UCSD-AML1 (cell line): Measurements from ENCODE around the gene ITPR3.

Experiments
- DNase-seq: peaks from one replicate; lab custom pipeline; 2025; ENCODE audit not compliant: unreplicated experiment; lab: John Stamatoyannopoulos, UW

ITPR3 gene

DNA sequence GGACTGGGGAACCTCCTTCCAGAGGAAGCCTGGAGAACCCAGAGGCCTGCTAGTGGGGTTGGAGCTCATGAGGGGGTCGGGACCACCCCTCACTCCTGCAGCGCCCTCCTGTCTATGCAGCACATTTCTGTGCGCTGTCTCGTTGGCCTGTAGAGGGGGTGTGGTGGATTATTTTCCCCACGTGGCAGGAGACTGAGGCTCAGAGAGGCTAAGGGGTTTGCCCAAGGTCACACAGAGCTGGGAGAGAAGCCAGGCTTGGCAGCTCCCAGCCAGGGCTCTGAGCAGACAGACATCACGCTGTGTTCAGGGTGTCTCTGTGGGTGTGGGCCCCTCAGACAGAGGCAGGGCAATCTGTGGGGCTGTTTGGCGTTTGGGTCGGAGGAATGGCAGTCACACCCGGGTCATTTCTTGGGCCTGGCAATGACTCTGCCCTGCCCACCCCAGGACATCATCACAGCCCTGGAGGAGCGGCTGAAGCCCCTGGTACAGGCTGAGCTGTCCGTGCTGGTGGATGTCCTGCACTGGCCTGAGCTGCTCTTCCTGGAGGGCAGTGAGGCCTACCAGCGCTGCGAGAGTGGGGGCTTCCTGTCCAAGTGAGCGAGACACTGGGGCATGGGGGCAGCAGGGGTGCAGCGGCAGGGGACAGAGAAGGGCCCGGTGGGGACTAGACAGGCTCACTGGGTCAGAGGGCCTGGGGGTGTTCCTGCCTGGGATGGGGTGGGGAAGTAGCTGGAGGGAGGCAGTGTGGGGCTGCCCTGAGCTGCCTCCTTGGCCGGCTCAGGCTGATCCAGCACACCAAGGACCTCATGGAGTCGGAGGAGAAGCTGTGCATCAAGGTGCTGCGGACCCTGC lies 62.7 kb downstream of the ITPR3 start:
- DNase-seq, result no peak

DNA sequence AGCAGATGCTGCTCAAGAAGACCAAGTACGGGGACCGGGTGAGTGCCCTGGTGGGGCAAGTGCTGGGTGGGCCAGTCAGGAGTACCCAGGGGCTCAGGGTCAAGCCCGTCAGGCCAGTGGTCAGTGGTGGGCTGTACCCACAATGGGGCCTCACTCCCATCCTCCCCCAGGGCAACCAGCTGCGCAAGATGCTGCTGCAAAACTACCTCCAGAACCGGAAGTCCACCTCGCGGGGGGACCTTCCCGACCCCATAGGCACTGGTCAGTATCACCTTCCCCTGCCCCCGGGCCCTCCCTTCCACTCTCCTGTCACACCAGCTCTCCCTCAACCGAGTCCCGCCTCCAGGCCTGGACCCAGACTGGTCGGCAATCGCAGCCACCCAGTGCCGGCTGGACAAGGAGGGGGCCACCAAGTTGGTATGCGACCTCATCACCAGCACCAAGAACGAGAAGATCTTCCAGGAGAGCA lies 63.3 kb downstream of the ITPR3 start:
- DNase-seq, result no peak

DNA sequence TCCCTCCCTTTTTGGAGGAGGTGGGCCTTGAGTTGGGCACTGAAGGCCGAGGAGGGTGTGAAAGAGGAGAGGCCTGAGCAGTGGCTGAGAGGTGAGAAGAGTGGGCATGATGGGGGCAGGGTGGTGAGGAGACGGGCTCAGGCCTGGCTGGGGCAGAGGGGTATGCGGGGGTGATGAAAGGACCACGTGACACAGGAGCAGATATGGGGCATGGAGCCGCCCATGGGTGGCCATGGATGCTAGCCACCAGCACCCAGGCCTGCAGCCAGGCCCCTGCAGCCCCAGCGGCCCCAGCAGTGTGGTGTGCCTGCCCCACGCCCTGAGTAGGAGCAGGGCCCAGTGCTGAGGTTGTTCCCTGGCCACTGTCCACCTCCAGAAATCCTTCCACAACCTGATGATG lies 63.9 kb downstream of the ITPR3 start:
- DNase-seq, result no peak

DNA sequence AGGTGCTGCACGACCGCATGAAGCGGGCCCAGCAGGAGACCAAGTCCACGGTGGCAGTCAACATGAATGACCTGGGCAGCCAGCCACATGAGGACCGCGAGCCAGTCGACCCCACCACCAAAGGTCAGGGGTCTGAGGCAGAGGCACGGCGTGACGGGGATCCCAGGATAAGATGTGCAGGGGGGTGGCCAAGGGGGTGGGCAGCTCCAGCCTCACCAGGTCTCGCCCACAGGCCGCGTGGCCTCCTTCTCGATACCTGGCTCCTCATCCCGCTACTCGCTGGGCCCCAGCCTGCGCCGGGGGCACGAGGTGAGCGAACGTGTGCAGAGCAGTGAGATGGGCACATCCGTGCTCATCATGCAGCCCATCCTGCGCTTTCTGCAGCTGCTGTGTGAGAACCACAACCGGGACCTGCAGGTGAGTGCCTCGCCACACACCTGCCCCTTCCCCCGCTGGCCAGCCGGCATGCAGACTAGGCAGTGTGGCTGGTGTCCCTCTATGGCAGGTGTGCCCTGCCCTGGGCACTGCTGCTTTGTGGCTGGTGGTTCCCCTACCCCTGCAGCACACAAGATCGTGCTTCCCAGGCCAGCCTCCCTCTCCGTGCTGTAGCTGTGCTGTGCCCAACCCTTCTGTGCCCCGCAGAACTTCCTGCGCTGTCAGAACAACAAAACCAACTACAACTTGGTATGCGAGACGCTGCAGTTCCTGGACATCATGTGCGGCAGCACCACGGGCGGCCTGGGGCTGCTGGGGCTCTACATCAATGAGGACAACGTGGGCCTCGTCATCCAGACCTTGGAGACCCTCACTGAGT lies 64.5 kb downstream of the ITPR3 start:
- no peak for DNase-seq

DNA sequence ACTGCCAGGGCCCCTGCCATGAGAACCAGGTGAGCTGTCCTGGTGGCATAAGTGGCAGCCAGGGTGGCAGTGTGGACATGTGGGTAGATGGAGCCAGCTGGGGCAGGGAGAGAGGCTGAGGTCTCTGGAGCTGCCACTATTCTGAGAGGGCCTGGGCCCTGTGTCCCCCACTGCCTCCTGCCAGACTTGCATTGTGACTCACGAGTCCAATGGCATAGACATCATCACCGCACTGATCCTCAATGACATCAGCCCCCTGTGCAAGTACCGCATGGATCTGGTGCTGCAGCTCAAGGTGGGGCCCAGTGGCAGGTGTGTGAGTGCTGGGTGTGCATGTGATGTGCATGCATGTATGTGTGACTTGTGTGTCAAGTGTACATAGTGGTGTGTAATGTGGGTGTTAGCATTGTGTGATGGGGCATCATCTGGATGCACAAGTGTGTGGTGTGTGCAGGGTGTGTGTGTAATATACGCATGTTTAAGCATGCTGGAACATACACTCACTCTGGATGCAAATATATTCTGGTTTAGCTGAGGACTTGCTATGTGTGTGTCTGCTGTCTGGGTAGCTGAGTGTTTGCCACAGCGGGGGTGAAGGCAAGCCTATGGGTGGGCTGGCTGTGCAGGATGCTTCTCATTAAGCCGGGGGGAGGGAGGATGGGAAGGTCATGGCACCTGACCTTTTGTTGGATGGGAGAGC lies 65.3 kb downstream of the ITPR3 start:
- DNase-seq, result no peak

DNA sequence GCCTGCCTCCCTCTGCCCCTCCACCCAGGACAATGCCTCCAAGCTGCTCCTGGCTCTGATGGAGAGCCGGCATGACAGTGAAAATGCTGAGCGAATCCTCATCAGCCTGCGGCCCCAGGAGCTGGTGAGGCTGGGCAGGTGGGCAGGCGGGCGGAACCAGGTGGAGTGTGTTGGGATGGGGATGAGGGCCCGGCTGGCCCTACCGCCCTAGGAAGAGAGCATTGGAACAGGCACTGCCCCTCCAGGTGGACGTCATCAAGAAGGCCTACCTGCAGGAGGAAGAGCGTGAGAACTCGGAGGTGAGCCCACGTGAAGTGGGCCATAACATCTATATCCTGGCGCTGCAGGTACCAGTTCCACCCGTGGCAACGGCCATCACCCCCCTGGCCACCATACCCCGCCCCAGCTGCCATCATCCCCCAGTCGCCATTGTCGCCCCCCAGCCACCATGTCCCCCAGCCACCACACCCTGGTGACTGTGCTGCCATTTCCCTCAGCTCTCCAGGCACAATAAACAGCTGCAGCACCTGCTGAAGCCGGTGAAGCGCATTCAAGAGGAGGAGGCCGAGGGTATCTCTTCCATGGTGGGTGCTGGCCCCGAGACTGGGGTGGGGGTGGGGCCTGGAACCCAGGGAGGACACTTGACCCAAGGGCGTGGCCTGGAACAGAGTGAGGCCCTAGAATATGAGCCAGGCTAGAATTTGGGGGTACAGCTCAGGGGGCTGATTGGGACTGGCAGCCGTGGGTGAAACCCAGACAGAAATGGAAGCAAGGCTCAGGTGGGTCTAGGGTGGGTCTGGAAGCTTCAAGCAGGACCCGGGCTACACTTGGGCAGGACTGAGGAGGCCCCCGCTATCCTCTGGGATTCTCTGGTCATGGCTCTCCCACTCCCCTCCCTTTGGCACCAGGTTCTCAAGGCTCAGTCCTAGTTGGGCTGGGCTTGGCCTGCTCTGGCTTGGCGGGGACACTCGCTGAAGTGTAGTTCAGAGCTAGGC lies 66.2 kb downstream of the ITPR3 start:
- DNase-seq, result no peak

DNA sequence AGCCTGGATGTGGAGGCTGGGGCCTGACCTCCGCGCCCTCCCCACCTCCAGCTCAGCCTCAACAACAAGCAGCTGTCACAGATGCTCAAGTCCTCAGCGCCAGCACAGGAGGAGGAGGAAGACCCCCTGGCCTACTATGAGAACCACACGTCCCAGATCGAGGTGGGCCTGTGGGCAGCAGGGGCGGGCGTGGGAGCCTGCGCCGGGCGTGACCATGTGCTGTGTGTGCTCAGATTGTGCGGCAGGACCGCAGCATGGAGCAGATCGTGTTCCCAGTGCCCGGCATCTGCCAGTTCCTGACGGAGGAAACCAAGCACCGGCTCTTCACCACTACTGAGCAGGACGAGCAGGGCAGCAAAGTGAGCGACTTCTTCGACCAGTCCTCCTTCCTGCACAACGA lies 66.9 kb downstream of the ITPR3 start:
- no peak for DNase-seq

DNA sequence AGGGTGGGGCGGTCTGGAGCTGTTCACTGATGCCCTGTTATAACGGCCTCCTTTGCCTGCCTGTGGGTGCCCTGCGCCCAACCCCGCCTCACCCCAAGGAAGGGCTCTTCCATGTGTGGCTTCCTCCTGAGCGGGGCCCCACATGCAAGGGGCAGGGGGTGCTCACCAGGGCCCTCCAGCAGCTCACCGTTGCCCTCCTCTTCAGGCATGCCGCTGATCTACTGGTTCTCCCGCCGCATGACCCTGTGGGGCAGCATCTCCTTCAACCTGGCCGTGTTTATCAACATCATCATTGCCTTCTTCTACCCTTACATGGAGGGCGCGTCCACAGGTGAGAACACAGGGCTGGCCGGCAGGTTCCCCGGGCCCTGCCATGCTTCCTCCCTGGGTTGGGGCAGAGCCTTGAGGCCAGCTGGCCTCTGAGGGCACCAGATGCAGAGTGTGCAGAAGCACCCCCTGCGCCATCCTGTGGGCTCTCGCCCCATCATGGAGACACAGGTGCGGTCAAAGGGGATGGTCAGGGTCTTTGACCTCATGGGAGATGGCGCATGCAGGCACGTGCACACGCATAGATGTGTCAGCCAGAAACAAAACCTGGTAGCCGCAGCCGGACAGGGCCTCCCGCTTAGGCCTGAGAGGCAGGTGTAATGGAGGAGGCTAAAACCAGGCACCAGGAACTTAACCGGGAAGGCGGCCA lies 67.5 kb downstream of the ITPR3 start:
- DNase-seq, result no peak

DNA sequence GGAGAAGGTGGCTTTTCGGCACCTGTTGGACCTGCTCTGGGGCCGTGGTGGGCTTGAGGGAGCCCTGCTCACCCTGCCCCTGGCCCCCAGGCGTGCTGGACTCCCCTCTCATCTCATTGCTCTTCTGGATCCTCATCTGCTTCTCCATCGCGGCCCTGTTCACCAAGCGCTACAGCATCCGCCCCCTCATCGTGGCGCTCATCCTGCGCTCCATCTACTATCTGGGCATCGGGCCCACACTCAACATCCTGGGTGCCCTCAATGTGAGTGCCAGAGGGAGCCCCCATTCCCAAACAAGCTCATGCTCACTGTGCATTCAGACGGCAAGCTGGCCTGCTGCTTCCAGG lies 68.0 kb downstream of the ITPR3 start:
- DNase-seq, result no peak

DNA sequence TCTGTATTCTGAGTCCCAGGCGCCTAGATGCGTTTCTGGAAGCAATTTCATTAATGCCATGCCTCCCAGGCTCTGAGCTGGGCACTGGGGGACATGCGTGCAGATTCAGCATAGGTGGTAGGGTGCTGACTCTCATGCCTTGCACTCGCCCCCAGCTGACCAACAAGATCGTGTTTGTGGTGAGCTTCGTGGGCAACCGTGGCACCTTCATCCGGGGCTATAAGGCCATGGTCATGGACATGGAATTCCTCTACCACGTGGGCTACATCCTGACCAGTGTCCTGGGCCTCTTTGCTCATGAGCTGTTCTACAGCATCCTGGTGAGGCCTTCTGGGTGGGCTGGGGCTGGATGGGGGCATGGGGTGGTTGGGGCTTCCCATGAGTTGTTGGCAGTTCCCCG lies 68.8 kb downstream of the ITPR3 start:
- DNase-seq, result no peak

DNA sequence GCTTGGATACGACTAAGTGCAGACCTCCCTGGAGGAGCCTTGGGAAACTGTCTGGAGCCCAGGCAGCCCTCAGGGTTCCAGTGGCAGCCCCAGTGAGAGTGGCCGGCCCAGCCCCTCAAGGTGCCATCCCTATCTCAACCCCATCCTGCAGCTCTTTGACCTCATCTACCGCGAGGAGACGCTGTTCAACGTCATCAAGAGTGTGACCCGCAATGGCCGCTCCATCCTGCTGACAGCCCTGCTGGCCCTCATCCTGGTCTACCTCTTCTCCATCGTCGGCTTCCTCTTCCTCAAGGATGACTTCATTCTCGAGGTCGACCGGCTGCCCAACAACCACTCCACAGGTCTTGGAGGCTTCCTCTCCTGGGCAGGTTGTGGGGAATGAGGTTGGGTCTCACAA lies 69.6 kb downstream of the ITPR3 start:
- DNase-seq, result no peak

DNA sequence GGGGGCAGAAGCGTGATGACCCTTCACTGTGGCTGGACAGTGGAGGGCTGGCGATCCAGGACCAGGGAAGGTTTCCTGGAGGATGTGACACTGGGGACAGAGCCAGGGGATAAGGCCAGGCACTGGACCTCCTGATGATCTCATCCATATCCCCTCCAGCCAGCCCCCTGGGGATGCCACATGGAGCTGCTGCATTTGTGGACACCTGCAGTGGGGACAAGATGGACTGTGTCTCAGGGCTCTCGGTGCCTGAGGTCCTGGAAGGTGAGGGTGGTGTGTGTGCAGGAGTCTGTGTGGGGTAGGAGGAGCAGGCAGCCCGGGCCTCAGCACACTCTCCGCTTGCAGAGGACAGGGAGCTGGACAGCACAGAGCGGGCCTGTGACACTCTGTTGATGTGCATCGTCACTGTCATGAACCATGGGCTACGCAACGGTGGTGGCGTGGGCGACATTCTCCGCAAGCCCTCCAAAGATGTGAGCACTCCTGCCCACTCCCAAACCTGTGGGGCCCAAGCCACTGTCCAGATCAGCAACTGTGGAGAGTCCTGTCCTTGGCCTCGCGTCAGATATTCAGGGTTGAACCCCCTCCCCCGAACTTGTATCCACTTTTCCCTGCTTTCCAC lies 70.4 kb downstream of the ITPR3 start:
- DNase-seq, result no peak

DNA sequence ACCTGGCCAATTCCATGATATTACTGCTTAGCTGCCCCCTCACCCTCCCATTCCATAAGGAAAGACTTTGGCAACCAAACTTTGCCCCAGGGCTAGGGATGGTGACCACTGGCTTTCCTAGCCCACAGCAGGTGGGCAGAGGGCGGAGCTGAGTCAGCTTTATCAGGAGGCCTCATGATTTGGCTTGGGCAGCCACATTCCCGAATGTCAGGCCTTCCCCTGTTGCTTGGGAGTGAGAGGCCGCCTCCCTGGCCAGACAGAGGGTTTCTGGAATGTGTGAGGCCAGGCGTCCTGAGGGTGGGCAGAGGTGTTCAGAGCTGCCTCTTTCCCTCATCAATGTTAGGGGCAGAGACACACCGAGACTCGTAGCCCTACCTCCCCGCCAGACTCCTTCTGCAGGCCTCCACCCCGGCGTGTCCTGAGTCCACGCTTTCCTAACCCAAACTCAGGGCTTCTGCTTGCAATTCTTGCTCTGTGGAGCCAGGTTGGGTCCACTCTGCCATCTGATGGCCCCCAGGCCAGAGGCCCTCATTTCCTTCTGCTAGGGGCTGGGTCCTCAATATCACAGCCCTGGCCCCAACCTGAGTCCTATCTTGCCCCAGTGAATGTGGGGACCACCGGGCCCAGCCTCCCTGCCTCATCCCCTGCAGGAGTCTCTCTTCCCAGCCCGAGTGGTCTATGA lies 71.1 kb downstream of the ITPR3 start:
- DNase-seq, result no peak

DNA sequence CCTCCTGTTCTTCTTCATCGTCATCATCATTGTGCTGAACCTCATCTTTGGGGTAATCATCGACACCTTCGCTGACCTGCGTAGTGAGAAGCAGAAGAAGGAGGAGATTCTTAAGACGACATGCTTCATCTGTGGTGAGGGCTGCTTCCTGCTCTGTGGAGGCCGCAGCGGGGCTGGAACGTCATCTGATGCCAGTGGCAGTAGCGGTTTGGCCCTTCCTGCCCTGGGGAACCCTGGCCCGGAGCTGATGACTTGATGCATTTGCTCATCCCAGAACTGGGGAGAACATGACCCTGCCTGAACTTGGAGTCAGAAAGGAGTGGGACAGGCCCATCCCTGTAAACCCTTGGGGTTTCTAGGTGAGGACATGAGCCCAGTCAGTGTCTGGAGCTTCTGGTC lies 71.6 kb downstream of the ITPR3 start:
- DNase-seq, result peak; percentile 88

DNA sequence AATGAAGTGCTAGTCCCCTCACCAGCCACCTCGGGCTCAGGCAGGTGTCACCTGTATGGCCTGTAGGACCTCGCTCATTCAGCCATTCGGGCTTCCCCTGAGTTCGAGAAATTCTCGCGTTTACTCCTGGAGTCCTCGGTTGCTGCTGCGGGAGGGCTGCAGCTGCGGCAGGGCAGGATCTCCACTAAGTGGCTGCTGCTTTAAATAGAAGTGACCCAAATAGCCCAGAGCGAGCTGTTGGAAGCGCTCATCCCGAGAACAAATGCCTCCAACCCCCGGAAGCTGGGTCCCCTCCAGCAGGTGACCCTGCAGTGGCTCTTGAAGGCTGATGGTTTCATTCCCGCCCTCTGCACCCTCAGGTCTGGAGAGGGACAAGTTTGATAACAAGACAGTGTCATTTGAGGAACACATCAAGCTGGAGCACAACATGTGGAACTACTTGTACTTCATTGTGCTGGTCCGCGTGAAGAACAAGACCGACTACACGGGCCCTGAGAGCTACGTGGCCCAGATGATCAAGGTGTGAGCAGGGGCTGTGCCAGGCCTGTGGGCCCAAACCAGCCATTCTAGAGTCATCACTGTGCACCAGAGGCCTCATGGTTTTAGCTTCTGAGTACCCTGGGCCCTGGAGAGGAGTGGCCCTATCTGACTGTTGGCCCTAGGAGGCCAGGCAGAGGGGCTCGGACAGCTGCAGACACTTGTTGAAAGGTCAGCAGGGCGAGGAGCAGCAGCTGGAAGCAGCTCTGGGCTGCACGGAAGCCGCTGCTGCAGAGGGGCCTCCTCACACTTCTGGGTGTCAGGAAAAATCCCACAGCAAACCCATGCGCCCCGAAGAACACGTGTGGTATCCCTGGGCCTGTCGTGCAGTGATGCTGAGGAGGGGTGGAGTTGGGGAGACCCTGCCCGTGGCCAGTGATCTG lies 72.3 kb downstream of the ITPR3 start:
- DNase-seq, result peak; percentile 50

DNA sequence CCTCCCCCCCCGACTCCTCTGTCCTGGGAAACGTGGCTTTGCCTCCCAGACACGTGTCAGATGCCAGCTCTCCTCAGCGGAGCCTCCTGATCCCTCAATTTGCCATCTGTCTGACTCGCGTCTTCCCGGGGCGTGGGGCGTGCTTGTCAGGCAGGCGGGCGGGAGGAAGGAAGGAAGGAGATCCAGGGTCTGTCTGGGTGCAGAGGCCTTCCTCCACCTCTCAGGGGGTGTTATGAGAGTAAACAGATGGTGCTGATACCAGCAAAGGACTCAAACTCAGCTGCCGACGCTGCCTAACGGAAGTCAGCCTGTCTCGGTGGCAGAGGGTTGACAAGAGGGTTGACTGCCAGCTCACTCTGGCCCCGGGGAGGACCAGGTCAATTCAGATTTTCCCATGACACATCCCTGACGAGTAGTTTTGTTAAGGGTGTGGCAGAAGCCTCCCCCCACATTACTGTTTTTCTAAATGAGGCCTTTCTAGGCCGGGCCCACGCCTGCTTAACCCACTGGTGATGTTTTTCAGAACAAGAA lies 73.3 kb downstream of the ITPR3 start:
- peak; percentile 84 for DNase-seq

DNA sequence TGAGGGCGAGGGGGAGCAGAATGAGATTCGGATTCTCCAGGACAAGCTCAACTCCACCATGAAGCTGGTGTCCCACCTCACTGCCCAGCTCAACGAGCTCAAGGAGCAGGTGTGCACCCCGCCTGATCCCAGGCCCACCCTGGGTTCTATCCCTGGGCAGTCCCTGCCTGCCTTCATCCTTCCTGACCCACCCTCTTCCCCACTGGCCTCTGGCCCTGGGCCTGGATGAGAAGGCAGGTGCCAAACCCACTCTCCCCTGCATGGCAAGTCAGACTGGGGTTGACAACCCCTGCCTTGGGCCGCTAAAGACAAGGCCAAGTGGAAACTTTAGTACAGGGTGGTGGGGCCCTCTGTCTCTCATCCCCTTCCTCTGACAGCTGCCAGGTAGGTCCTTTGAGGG lies 73.9 kb downstream of the ITPR3 start:
- DNase-seq, result no peak

DNA sequence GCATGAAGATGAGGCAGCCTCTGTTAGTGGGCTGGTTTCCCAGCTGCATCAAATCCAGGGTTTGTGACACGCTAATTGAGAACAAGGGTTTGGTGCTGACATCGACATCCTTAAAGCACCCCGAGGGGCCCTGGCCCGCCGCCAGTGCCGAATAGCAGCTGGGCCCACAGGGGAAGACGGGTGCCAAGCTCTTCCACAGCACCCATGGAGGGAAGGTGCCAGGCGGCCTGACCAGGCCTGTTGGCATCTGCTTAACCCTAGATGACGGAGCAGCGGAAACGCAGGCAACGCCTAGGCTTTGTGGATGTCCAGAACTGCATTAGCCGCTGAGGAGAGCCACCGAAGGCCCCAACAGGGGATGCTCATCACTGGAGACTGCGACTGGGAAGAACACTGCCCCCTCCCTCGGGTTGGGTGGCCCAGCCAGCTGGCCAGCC lies 74.3 kb downstream of the ITPR3 start:
- DNase-seq, result no peak
